ENCODE data around the gene EGFL6.

DNA sequence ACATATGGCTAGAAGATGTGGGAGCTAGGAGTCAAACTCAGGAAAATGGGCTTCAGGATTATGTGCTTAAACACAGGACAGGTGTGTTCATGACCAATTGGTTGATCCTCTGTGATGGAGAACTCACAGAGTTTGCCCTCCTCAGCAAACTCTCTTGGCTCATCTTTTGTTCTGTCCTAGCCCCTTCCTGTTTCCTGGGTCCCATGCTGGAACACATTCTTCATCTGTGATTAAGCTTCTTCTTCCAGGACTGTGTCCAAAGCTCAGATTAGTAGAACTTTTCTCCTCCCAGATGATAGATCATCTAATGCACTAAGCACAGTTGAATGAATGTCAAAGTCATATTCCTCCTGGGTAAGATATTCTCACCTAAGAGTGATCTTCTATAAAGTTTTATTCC lies 44.8 kb downstream of the EGFL6 start:
- TF ChIP-seq GLIS2 (tag by site-specific recombination; IDR thresholded peaks at IDR 0.05), result no peak
- no peak for TF ChIP-seq ZNF274 (IDR thresholded peaks at IDR 0.05; ENCODE audit: low read length)
- no peak for TF ChIP-seq ZNF274 (tag by site-specific recombination; IDR thresholded peaks at IDR 0.05; ENCODE audit: borderline replicate concordance)
- TF ChIP-seq, protein P1, sequence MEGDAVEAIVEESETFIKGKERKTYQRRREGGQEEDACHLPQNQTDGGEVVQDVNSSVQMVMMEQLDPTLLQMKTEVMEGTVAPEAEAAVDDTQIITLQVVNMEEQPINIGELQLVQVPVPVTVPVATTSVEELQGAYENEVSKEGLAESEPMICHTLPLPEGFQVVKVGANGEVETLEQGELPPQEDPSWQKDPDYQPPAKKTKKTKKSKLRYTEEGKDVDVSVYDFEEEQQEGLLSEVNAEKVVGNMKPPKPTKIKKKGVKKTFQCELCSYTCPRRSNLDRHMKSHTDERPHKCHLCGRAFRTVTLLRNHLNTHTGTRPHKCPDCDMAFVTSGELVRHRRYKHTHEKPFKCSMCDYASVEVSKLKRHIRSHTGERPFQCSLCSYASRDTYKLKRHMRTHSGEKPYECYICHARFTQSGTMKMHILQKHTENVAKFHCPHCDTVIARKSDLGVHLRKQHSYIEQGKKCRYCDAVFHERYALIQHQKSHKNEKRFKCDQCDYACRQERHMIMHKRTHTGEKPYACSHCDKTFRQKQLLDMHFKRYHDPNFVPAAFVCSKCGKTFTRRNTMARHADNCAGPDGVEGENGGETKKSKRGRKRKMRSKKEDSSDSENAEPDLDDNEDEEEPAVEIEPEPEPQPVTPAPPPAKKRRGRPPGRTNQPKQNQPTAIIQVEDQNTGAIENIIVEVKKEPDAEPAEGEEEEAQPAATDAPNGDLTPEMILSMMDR (tag by site-specific recombination; IDR thresholded peaks at IDR 0.05), result no peak
- no peak for TF ChIP-seq ZNF670 (tag by site-specific recombination; IDR thresholded peaks at IDR 0.05; ENCODE audit: low read depth)
- TF ChIP-seq, protein P2, sequence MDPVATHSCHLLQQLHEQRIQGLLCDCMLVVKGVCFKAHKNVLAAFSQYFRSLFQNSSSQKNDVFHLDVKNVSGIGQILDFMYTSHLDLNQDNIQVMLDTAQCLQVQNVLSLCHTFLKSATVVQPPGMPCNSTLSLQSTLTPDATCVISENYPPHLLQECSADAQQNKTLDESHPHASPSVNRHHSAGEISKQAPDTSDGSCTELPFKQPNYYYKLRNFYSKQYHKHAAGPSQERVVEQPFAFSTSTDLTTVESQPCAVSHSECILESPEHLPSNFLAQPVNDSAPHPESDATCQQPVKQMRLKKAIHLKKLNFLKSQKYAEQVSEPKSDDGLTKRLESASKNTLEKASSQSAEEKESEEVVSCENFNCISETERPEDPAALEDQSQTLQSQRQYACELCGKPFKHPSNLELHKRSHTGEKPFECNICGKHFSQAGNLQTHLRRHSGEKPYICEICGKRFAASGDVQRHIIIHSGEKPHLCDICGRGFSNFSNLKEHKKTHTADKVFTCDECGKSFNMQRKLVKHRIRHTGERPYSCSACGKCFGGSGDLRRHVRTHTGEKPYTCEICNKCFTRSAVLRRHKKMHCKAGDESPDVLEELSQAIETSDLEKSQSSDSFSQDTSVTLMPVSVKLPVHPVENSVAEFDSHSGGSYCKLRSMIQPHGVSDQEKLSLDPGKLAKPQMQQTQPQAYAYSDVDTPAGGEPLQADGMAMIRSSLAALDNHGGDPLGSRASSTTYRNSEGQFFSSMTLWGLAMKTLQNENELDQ (tag by site-specific recombination; IDR thresholded peaks at IDR 0.05; ENCODE audit: low read depth), result no peak
- TF ChIP-seq ZNF211 (tag by site-specific recombination; IDR thresholded peaks at IDR 0.05; ENCODE audit: low read depth), result no peak
- no peak for TF ChIP-seq YY1 (tag by site-specific recombination; IDR thresholded peaks at IDR 0.05)
- TF ChIP-seq ZNF23 (tag by site-specific recombination; IDR thresholded peaks at IDR 0.05; ENCODE audit: borderline replicate concordance), result no peak
- no peak for TF ChIP-seq ZNF121 (tag by site-specific recombination; IDR thresholded peaks at IDR 0.05)
- TF ChIP-seq ZNF174 (tag by site-specific recombination; IDR thresholded peaks at IDR 0.05), result no peak
- TF ChIP-seq, protein P3, sequence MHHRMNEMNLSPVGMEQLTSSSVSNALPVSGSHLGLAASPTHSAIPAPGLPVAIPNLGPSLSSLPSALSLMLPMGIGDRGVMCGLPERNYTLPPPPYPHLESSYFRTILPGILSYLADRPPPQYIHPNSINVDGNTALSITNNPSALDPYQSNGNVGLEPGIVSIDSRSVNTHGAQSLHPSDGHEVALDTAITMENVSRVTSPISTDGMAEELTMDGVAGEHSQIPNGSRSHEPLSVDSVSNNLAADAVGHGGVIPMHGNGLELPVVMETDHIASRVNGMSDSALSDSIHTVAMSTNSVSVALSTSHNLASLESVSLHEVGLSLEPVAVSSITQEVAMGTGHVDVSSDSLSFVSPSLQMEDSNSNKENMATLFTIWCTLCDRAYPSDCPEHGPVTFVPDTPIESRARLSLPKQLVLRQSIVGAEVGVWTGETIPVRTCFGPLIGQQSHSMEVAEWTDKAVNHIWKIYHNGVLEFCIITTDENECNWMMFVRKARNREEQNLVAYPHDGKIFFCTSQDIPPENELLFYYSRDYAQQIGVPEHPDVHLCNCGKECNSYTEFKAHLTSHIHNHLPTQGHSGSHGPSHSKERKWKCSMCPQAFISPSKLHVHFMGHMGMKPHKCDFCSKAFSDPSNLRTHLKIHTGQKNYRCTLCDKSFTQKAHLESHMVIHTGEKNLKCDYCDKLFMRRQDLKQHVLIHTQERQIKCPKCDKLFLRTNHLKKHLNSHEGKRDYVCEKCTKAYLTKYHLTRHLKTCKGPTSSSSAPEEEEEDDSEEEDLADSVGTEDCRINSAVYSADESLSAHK (tag by site-specific recombination; IDR thresholded peaks at IDR 0.05), result no peak
